H1 (cell line): ENCODE data around the gene GBGT1. TPM values are rescaled to one million over a fixed set of nuclear protein-coding genes. Genes with fewer than 3 reads are reported as not detected.
A peak's percentile ranks its signal among the peaks of the same experiment; 100 is the strongest.

Experiments used
- CTCF ChIA-PET: fragments of 300-600 bp; sonication (Branson Sonifier 250); formaldehyde crosslinking; loops from one replicate; lab custom pipeline; 2021; ENCODE audit not compliant: partially characterized antibody; lab: Charles Lee
- POLR2A ChIA-PET: fragments of 300-600 bp; sonication (Branson Sonifier 250); formaldehyde crosslinking; loops from one replicate; lab custom pipeline; 2021; ENCODE audit warnings: inconsistent platforms; ENCODE audit not compliant: partially characterized antibody; lab: Charles Lee
- DNase-seq, 2 experiments: peaks; one replicate each; pipeline versions ENCODE4 v3.0.0 to v3.0.0-alpha.2; 2010 to 2022; ENCODE audit warnings: low spot score in 2 of 2, low read depth in 1 of 2, mixed read lengths in 1 of 2
- FAIRE-seq: peaks from 2 replicates; lab custom pipeline; 2011; peaks lifted over from hg19 to GRCh38; lab: Jason Lieb, UNC
- H2AFZ ChIP-seq: 2 replicates; pipeline ENCODE4 v1.8.1; 2012; ENCODE audit warnings: low read length, inconsistent platforms
- H2AK5ac ChIP-seq: 2 replicates; pipeline ENCODE4 v1.6.1; 2013; ENCODE audit warnings: low read depth, low read length
- H2BK120ac ChIP-seq: replicated peaks from 2 replicates; pipeline ENCODE3; 2013; ENCODE audit warnings: low read depth, low read length, inconsistent platforms
- H2BK12ac ChIP-seq: 2 replicates; pipeline ENCODE4 v1.6.1; 2013; ENCODE audit warnings: low read depth, low read length
- H2BK15ac ChIP-seq: 2 replicates; pipeline ENCODE4 v1.6.1; 2013; ENCODE audit warnings: low read length
- H2BK20ac ChIP-seq: 2 replicates; pipeline ENCODE4 v1.6.1; 2013; ENCODE audit warnings: low read length
- H2BK5ac ChIP-seq: 2 replicates; pipeline ENCODE4 v1.6.1; 2013; ENCODE audit warnings: low read depth, low read length
- H3K14ac ChIP-seq: 2 replicates; pipeline ENCODE4 v1.6.1; 2013; ENCODE audit warnings: inconsistent platforms; ENCODE audit not compliant: insufficient read length
- H3K18ac ChIP-seq: 2 replicates; pipeline ENCODE4 v1.6.1; 2013; ENCODE audit warnings: low read length; ENCODE audit errors: extremely low read depth
- H3K23ac ChIP-seq: 2 replicates; pipeline ENCODE4 v1.6.1; 2013; ENCODE audit warnings: inconsistent platforms; ENCODE audit not compliant: insufficient read length
- H3K23me2 ChIP-seq: 2 replicates; pipeline ENCODE4 v1.6.1; 2013; ENCODE audit warnings: low read depth, low read length
- H3K27ac ChIP-seq: 2 replicates; pipeline ENCODE4 v1.6.1; 2011; ENCODE audit warnings: low read depth, low read length, inconsistent platforms
- H3K27me3 ChIP-seq, 4 experiments: replicated peaks in 1 of 4; 1 replicate in 1 of 4; 2 replicates in 3 of 4; pipeline versions ENCODE4 v1.6.1 to v1.8.1; 2011 to 2013; ENCODE audit warnings: low read length in 3 of 4, mild to moderate bottlenecking in 3 of 4, inconsistent platforms in 2 of 4, mixed read lengths in 2 of 4, moderate library complexity in 1 of 4; ENCODE audit not compliant: control insufficient read depth in 3 of 4, insufficient read depth in 3 of 4; ENCODE audit errors: extremely low read depth in 1 of 4
- H3K36me3 ChIP-seq, 4 experiments: 2 replicates each; pipeline versions ENCODE4 v1.6.1 to v1.8.1; 2011 to 2013; ENCODE audit warnings: mild to moderate bottlenecking in 4 of 4, low read length in 3 of 4, moderate library complexity in 2 of 4, control low read depth in 1 of 4, inconsistent platforms in 1 of 4; ENCODE audit not compliant: insufficient read depth in 4 of 4, control insufficient read depth in 2 of 4
- H3K4ac ChIP-seq: replicated peaks from 2 replicates; pipeline ENCODE3; 2013; ENCODE audit warnings: low read length, low read depth, mixed read lengths, inconsistent platforms; ENCODE audit not compliant: insufficient read length
- H3K4me1 ChIP-seq, 4 experiments: replicated peaks in 1 of 4; 1 replicate in 1 of 4; 2 replicates in 3 of 4; pipeline versions ENCODE4 v1.6.1 to v1.8.1; 2011 to 2013; ENCODE audit warnings: low read length in 3 of 4, inconsistent platforms in 2 of 4, mixed read lengths in 1 of 4; ENCODE audit not compliant: insufficient read depth in 4 of 4, control insufficient read depth in 3 of 4
- H3K4me2 ChIP-seq, 2 experiments: 2 replicates each; pipeline versions ENCODE4 v1.6.1 to v1.8.1; 2011 to 2013; ENCODE audit warnings: low read depth in 2 of 2, low read length in 2 of 2, control low read depth in 1 of 2, inconsistent platforms in 1 of 2, mild to moderate bottlenecking in 1 of 2; ENCODE audit not compliant: insufficient read depth in 1 of 2
- H3K4me3 ChIP-seq, 4 experiments: fragments of 200-600, 300-600 bp in 1 of 4; sonication (generic), shearing (Covaris generic), sonication (Bioruptor Twin) in 1 of 4; 2 replicates each; pipeline versions ENCODE4 v1.5.1 to v1.8.1; 2011 to 2016; ENCODE audit warnings: low read length in 4 of 4, low read depth in 3 of 4, control low read depth in 2 of 4, inconsistent platforms in 2 of 4, mild to moderate bottlenecking in 2 of 4, mixed read lengths in 1 of 4, moderate library complexity in 1 of 4; ENCODE audit not compliant: insufficient read depth in 2 of 4; ENCODE audit errors: extremely low read depth in 1 of 4
- H3K56ac ChIP-seq: replicated peaks from 2 replicates; pipeline ENCODE3; 2013; ENCODE audit warnings: low read depth, mild to moderate bottlenecking, mixed read lengths, low read length, inconsistent platforms; ENCODE audit not compliant: insufficient read length
- H3K79me1 ChIP-seq: 2 replicates; pipeline ENCODE4 v1.6.1; 2013; ENCODE audit warnings: low read depth, low read length, control low read depth
- H3K79me2 ChIP-seq, 2 experiments: 2 replicates each; pipeline versions ENCODE4 v1.6.1 to v1.8.1; 2012 to 2013; ENCODE audit warnings: low read length in 2 of 2, mild to moderate bottlenecking in 2 of 2, inconsistent platforms in 1 of 2; ENCODE audit not compliant: insufficient read depth in 2 of 2, control insufficient read depth in 1 of 2
- H3K9ac ChIP-seq, 4 experiments: replicated peaks in 1 of 4; 1 replicate in 1 of 4; 2 replicates in 3 of 4; pipeline versions ENCODE4 v1.6.1 to v1.8.1; 2011 to 2013; ENCODE audit warnings: low read depth in 3 of 4, low read length in 3 of 4, control low read depth in 2 of 4, mild to moderate bottlenecking in 2 of 4, moderate library complexity in 2 of 4, inconsistent platforms in 1 of 4; ENCODE audit errors: extremely low read depth in 1 of 4
- H3K9me3 ChIP-seq, 2 experiments: 2 replicates each; pipeline versions ENCODE4 v1.6.1 to v1.8.1; 2012 to 2013; ENCODE audit warnings: mild to moderate bottlenecking in 2 of 2, moderate library complexity in 2 of 2, control low read depth in 1 of 2, inconsistent platforms in 1 of 2, low read depth in 1 of 2, low read length in 1 of 2, mixed read lengths in 1 of 2; ENCODE audit not compliant: insufficient read depth in 2 of 2
- H4K20me1 ChIP-seq, 2 experiments: replicated peaks in 1 of 2; 2 replicates each; pipeline versions ENCODE3 to v1.8.1; 2011 to 2013; ENCODE audit warnings: inconsistent platforms in 2 of 2, low read length in 2 of 2, mild to moderate bottlenecking in 1 of 2; ENCODE audit not compliant: insufficient read depth in 2 of 2, control insufficient read depth in 1 of 2
- H4K5ac ChIP-seq: 2 replicates; pipeline ENCODE4 v1.6.1; 2013; ENCODE audit warnings: low read length, low read depth, mixed read lengths, inconsistent platforms; ENCODE audit not compliant: insufficient read length
- H4K8ac ChIP-seq: 2 replicates; pipeline ENCODE4 v1.8.0; 2013; ENCODE audit warnings: mild to moderate bottlenecking, moderate library complexity, low read length, inconsistent platforms; ENCODE audit not compliant: insufficient read depth; ENCODE audit errors: extremely low read depth
- H4K91ac ChIP-seq: replicated peaks from 2 replicates; pipeline ENCODE3; 2013; ENCODE audit warnings: low read length, mixed read lengths, inconsistent platforms; ENCODE audit not compliant: insufficient read length
- CEBPB ChIP-seq: IDR thresholded peaks from 2 replicates; pipeline ENCODE4 v1.6.1; 2012; ENCODE audit warnings: low read depth, low read length
- PHF8 ChIP-seq: fragments of 200-600 bp; sonication (generic); conservative IDR thresholded peaks from 2 replicates; pipeline ENCODE4 v1.7.1; 2012; ENCODE audit warnings: low read depth, mild to moderate bottlenecking, inconsistent platforms, low read length, moderate library complexity
- RAD21 ChIP-seq, 2 experiments: IDR thresholded peaks in 1 of 2; conservative IDR thresholded peaks in 1 of 2; 2 replicates each; pipeline ENCODE4 v1.6.1; 2011; ENCODE audit warnings: low read depth in 2 of 2, low read length in 2 of 2, improper control_type of control experiment in 1 of 2, inconsistent platforms in 1 of 2, mild to moderate bottlenecking in 1 of 2, moderate library complexity in 1 of 2
- WGBS, 2 experiments: shearing (Covaris generic) in 1 of 2; methylation state at CpG; one replicate each; pipeline versions ENCODE4 v1.1.6 to v1.1.7; 2013 to 2015; ENCODE audit warnings: low lambda C conversion rate in 2 of 2, mixed read lengths in 2 of 2, inconsistent platforms in 1 of 2, low coverage in 1 of 2, missing lambda C conversion rate in 1 of 2; ENCODE audit not compliant: insufficient replicate concordance in 2 of 2, insufficient coverage in 1 of 2, insufficient read length in 1 of 2; ENCODE audit errors: extremely low coverage in 1 of 2, missing lambda C conversion rate in 1 of 2; 5-methylcytosine and 5-hydroxymethylcytosine counted together
- polyA plus RNA-seq, 7 experiments: library from polyadenylated mRNA; depleted of rRNA in 3 of 7; stranded (reverse) in 5 of 7; unstranded in 2 of 7; fragments of >200 nt in 5 of 7; fragments of 200-250 nt in 2 of 7; gene quantifications; 1 replicate in 5 of 7; 2 replicates in 1 of 7; 4 replicates in 1 of 7; pipeline versions ENCODE4 v1.2.1 to v1.2.3, GENCODE V29; 2011 to 2013; ENCODE audit warnings: missing spikeins in 2 of 7, mixed read lengths in 2 of 7
- total RNA-seq: library from RNA; stranded (reverse); fragmentation: NEBNext Ultra II Directional; extraction: Animal tissue kit (Norgen Biotek cat#: 25700); gene quantifications from 2 replicates; pipeline ENCODE4 v1.2.1, GENCODE V29; 2021
- TF ChIP-seq, protein P1 (sequence below), 3 experiments: IDR thresholded peaks; 1 replicate in 2 of 3; 2 replicates in 1 of 3; pipeline versions ENCODE4 v1.5.1 to v1.6.1; 2011; ENCODE audit warnings: low read length in 3 of 3, mild to moderate bottlenecking in 3 of 3, inconsistent platforms in 2 of 3, low read depth in 1 of 3, moderate library complexity in 1 of 3; ENCODE audit not compliant: insufficient read depth in 1 of 3; ENCODE audit errors: control extremely low read depth in 1 of 3

The GBGT1 gene
- total and polyA plus RNA-seq, 2 of the 8 experiments (the other 6 are each of a cell fraction or from before 2014, with no cell fraction given): 7.1 to 9.7 TPM

DNA sequence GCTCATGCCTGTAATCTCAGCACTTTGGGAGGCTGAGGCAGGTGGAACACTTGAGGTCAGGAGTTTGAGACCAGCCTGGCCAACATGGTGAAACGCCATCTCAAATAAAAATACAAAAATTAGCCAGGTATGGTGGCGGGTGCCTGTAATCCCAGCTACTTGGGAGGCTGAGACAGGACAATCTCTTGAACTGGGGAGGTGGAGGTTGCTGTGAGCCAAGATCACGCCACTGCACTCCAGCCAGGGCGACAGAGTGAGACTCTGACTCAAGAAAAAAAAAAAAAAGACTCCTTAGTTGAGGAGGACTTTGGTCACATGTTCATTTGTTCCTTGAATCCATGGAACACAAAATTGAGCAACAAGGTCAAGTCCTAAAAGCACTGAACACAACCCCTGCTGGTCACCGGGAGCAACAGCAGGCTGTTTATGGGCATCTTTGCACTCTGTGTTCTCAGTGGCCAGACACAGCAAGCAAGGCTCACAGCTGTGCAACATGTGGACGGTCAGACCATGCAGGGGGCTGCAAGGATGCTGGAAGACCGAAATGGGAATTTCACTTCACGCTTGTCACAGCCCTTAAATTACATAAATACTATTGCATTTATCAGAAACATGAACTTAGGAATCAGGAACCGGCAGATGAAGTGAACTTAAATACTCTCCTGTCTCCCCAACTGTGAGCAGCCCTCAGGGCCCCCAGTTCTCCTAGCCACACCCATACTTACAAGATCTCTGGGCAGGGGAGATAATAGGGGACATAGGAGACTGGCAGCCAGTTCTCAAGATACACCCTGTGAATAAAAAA is 2.8 kb downstream of the GBGT1 start:
- H4K20me1 ChIP-seq: peaks cover 0 to 8% of the 10 kb centered on the region in 2 experiments
- H4K91ac ChIP-seq: no peak overlapping the region
- H3K56ac ChIP-seq: no peak overlapping the region
- no peak overlapping the region for H2BK120ac ChIP-seq
- H3K14ac ChIP-seq: no peak overlapping the region
- H2BK20ac ChIP-seq: no peak overlapping the region
- H3K4me3 ChIP-seq: no peak overlapping the region
- no peak overlapping the region for H3K4me2 ChIP-seq
- no peak overlapping the region for H2AK5ac ChIP-seq
- peaks cover 7% of the 10 kb centered on the region; the same call in 1 of the 2 replicates for H3K23me2 ChIP-seq
- no peak overlapping the region; the same call in 1 of the 2 replicates for H4K8ac ChIP-seq
- no peak overlapping the region for H3K27ac ChIP-seq
- no peak overlapping the region for H3K9ac ChIP-seq
- peak; percentile 90 for FAIRE-seq
- no peak overlapping the region for H2AFZ ChIP-seq
- no peak overlapping the region for H2BK12ac ChIP-seq
- H3K4me1 ChIP-seq: peaks cover 0 to 3% (median 0%) of the 10 kb centered on the region in 4 experiments; a peak in 2 of 7 replicates
- POLR2A ChIA-PET: interaction anchor here (1.3 kb wide), 1 partner anchor 189 kb away, joined by 3 read pairs; no protein-coding TSS in a partner anchor
- WGBS, 2 experiments: 78% methylated on average over 8 of the region's 9 CpGs; no CpG with 5 or more reads in 1 of the 2 experiments
- DNase-seq: no peak
- peaks cover 2 to 25% (median 16%) of the 10 kb centered on the region in 4 experiments for H3K27me3 ChIP-seq
- TF ChIP-seq RAD21 (IDR thresholded peaks at IDR 0.05 in 1 of 2, conservative IDR thresholded peaks at IDR 0.05 in 1 of 2; ENCODE audit: low read depth in 2 of 2, low read length in 2 of 2) (peak in 1 of 2 experiments; percentile 38; a peak in 3 of 4 replicates), CEBPB (peak; percentile 87), PHF8 (no peak)
- TF ChIP-seq, protein P1, sequence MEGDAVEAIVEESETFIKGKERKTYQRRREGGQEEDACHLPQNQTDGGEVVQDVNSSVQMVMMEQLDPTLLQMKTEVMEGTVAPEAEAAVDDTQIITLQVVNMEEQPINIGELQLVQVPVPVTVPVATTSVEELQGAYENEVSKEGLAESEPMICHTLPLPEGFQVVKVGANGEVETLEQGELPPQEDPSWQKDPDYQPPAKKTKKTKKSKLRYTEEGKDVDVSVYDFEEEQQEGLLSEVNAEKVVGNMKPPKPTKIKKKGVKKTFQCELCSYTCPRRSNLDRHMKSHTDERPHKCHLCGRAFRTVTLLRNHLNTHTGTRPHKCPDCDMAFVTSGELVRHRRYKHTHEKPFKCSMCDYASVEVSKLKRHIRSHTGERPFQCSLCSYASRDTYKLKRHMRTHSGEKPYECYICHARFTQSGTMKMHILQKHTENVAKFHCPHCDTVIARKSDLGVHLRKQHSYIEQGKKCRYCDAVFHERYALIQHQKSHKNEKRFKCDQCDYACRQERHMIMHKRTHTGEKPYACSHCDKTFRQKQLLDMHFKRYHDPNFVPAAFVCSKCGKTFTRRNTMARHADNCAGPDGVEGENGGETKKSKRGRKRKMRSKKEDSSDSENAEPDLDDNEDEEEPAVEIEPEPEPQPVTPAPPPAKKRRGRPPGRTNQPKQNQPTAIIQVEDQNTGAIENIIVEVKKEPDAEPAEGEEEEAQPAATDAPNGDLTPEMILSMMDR (IDR thresholded peaks at IDR 0.05; ENCODE audit: control extremely low read depth in 1 of 3, insufficient read depth in 1 of 3, low read depth in 1 of 3, low read length in 3 of 3): peak; percentile 58 to 84 (median 75)
- no peak overlapping the region for H2BK5ac ChIP-seq
- no peak overlapping the region for H3K18ac ChIP-seq
- CTCF ChIA-PET: interaction anchor here (0.6 to 3.9 kb wide), 18 partner anchors 12 to 371 kb away, joined by 3 to 21 read pairs (median 4); no protein-coding TSS in a partner anchor
- no peaks in the 10 kb centered on the region for H3K79me2 ChIP-seq
- H3K4ac ChIP-seq: no peak overlapping the region
- H3K9me3 ChIP-seq: no peaks in the 10 kb centered on the region
- H2BK15ac ChIP-seq: no peak overlapping the region
- no peak overlapping the region for H3K23ac ChIP-seq
- no peaks in the 10 kb centered on the region for H3K79me1 ChIP-seq
- H3K36me3 ChIP-seq: no peaks in the 10 kb centered on the region
- H4K5ac ChIP-seq: no peak overlapping the region
